ENCODE measurements around the gene EXOC7.

EXOC7 gene

DNA sequence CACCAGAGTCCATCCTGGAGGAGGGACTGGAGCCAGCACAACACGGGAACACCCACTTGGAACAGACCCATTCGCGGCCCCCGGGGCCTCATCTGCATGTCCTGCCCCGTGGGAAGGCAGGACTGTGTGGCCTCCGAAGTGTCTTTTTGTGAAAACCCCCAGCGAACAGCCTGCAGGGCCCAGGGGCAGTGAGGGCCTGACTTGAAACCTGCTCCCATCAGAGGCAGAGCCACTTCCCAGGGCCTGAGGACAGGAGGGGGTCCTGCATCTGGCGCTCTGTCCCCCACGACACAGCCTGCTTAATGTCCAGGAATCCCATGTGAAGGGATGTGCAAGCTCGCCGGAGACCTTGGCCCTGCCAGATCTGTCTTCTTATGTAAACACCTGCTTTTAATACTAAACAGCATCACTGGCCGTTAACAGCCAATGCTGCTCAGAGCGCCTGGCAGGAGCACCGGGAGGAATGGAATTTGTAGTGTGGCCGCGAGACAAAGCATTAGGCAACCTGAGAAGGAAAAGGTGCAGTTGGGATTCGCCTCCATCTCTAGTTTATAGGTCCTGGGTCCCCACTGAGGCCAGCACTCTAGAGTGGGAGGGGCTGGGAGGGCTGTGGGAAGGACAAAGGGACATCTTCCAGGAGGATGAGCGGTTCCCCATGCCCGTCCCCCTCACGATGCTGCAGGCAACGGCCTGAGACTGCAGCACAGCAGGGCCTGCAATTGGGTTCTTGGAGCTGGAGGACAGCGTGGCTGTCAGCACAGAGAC is 66.9 kb downstream of the EXOC7 start:
- DNase-seq = no peak

DNA sequence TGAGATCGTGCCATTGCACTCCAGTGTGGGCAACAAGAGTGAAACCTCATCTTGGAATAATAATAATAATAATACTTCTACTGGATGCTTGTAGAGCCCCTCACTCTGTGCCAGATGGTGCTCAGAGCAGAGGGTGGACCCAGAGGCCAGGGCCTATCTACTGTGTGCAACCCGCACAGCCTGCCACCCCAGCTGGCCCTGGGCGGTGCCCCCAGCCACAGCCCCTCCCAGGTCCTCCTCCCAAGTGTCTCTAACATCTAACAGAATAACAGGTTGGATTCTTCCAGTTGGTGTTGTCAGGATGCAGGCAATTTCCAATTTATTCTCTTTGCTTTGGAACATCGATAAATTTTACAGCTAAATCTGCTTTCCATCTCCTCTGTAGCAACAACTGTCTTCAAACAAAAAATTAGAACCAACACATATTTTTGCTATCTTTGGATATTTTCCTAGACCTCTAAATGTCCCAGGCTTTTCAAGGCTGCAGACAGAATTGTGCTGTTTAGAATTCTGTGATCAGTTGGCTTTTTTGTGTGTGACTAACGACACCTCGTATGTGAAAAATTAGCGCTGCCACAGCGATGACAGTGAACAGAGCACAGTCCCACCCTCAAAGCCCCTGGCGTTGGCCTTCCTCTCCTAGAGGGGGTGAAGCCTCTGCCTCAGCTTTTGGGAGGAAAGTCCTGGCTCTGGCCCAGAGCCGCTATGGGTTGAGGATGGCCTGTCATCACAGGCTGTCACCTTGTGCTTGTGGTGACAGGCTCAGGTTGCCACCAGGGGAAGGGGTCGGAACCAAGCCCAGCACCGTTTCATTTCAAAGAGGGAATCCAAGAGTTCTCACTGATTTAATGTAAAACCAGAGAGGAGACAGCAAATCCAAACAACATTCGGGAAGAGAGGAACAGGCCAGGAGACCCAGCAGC is 68.9 kb downstream of the EXOC7 start:
- no peak for DNase-seq

DNA sequence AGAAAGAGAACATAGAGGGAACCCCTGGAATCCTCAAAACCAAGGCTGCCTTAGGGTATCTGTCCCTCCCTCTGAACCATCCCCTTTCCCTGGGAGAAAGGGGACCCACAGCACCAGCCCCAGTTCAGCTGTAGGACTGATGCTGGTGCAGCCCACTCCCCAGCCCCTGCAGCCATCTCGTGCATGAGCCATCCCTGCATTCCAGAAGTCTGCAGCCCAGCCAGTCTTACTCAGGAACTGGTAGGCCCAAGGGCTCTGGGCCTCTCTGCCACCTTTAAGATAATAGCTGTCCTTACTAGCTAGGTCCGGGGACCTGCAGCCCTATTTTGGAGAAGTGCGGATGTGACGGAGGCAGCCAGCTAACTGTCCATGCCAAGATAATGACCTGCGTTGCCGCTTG is 70.4 kb downstream of the EXOC7 start:
- DNase-seq = no peak

DNA sequence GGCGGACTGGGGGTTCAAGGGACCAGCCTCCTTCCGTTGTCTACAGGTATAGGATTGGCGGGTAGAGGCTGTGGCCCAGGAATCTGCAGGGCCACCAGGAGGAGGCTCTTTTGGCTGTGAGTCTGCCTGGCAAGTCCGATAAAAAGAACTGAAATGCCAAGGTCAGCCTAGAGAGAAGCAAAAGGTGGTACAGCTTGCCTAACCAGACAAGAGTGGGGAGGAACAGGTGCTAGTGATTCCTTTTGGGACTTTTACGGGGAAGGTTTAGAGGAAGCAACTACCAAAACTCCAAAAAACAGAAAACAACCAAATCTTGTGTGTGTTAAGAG is 70.8 kb downstream of the EXOC7 start:
- no peak for DNase-seq

DNA sequence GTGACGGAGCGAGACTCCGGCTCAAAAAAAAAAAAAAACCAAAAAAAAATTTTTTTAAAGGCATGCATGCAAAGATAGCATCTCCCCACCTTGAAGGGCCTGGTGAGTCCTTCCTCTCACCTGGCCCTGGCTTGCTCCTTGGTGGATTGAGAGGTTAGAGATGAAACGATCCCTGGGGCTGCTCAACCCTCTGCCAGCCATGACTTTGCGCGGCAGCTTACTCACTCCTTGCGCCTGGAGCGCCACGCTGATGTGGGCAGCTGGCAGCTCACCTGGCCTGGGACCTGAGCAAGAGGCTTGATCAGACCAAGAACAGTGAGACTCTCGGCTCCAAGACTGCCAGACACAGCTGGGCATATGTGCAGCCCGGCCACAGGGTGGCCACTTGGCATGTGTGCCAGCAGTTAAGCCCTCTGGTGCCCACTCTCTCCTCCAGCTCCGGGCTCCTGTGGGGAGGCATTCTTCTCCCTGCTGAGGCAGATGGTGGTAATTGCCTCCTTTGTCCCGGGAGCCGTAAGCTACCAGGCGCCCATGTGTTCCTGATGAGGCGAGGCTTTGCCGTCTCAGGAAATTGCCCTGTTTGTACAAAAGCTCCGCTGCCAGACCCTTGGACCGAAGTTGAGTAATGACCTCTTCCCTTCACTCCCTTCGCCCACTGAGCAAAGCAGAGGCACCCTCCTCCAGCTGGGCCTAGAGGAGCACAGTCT is 71.4 kb downstream of the EXOC7 start:
- no peak for DNase-seq
